Hepatocyte (in vitro differentiated cells): ENCODE data around the gene ZNF764.
"Not testable (repeated sequence)": the region's sequence is repeated elsewhere in the genome, so short reads cannot be mapped to it uniquely, and the experiment has no call there.

Experiments
- CTCF ChIP-seq: fragments of 200-600 bp; sonication (generic); IDR thresholded peaks from 2 replicates; pipeline ENCODE4 v1.5.1; 2016; ENCODE audit warnings: antibody characterized with exemption, mild to moderate bottlenecking; ENCODE audit not compliant: poor library complexity
- EZH2 ChIP-seq: fragments of 200-600 bp; sonication (generic); IDR thresholded peaks from 2 replicates; pipeline ENCODE4 v1.6.1; 2016; ENCODE audit warnings: antibody characterized with exemption, mild to moderate bottlenecking, borderline replicate concordance

- not testable (repeated sequence) for TF ChIP-seq CTCF, EZH2
Measured at GRCh38 chr16:30589582-30589981, 31.4 kb upstream of the ZNF764 start.
